ENCODE results near the gene KRT6C.
"Not testable (repeated sequence)": the region's sequence is repeated elsewhere in the genome, so short reads cannot be mapped to it uniquely, and the experiment has no call there.

Gene KRT6C

DNA sequence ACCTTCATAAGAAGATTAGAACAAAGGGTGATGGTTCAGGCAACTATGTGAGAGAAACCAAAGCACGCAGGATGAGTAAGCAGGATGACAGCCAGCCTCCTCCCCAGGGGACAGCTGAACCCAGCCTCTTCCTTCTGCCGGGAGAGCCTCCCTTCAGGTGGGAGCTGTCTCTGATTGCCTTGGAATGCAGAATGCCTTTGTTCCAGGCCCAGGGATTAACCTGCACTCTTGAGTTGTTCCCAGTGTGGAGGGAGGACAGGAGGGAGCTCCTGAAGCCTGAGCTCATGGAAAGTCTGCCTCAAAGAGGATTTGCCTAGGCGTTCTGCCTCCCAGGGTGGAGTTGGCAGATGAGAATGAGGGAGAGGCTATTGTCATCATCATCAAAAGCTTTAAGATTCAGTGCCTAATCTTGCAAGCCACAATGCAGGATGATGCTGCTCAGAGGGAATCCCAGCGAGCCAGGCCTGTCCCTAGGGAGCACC is 23.0 kb upstream of the KRT6C start:
- no peak overlapping the region for H3K27ac Mint-ChIP-seq
- TF ChIP-seq, protein P1, sequence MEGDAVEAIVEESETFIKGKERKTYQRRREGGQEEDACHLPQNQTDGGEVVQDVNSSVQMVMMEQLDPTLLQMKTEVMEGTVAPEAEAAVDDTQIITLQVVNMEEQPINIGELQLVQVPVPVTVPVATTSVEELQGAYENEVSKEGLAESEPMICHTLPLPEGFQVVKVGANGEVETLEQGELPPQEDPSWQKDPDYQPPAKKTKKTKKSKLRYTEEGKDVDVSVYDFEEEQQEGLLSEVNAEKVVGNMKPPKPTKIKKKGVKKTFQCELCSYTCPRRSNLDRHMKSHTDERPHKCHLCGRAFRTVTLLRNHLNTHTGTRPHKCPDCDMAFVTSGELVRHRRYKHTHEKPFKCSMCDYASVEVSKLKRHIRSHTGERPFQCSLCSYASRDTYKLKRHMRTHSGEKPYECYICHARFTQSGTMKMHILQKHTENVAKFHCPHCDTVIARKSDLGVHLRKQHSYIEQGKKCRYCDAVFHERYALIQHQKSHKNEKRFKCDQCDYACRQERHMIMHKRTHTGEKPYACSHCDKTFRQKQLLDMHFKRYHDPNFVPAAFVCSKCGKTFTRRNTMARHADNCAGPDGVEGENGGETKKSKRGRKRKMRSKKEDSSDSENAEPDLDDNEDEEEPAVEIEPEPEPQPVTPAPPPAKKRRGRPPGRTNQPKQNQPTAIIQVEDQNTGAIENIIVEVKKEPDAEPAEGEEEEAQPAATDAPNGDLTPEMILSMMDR (IDR thresholded peaks at IDR 0.05), result no peak
- H3K4me3 Mint-ChIP-seq, result peak overlapping the region; percentile 13
- H3K4me1 Mint-ChIP-seq, result peaks cover 28% of the 10 kb centered on the region
- peaks cover 10% of the 10 kb centered on the region for H3K27me3 Mint-ChIP-seq (ENCODE audit: low read depth, poor library complexity)
- peaks cover 7% of the 10 kb centered on the region for H3K9me3 Mint-ChIP-seq
- no peak for DNase-seq
- H3K36me3 Mint-ChIP-seq (ENCODE audit: low read depth), result no peaks in the 10 kb centered on the region

DNA sequence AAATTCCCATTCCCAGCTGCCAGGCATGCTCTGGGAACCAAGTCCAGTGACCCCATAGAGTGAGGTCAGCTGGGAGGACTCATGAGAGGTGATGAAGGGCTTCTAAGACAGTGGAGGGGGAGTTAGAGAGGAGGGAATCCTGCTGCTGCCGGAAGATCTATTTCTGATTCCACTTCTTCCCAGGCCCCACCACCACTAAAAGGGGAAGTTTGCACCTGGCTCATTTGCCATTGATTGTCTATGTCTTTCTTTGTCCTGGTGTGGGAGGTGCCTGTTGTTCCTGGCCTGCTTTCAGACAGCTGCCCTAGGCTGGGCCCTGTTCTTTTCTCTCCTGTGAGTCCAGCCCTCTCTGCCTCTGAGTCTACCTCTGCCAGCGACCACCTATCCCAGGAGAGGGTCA is 22.4 kb upstream of the KRT6C start:
- no peak for DNase-seq
- Mint-ChIP-seq H3K4me1 (peaks cover 28% of the 10 kb centered on the region), H3K4me3 (peak overlapping the region; percentile 13), H3K27me3 (ENCODE audit: low read depth, poor library complexity) (peaks cover 15% of the 10 kb centered on the region), H3K9me3 (peaks cover 4% of the 10 kb centered on the region), H3K27ac (peak overlapping the region; percentile 34), H3K36me3 (ENCODE audit: low read depth) (no peaks in the 10 kb centered on the region)
- TF ChIP-seq, protein P1 (IDR thresholded peaks at IDR 0.05), result no peak

DNA sequence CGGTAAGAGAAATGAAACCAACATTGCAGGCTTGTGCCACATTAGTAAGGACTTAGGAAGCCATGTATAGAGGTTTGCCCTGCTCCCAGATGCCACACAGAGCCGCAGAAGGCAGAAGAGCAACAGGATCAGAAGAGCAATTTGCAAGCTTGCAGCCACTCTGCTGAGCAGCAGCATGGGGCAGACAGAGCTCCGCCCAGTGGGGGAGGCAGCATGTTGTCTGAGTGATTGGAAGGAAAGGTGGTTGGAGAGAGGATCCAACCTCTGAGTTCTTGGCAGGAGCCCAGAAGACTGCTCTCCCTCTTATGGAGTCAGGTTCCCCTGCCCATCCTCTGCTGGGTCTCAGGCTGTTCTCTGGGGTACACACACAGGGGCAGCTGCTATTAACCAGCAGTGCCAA is 21.8 kb upstream of the KRT6C start:
- peaks cover 28% of the 10 kb centered on the region for H3K4me1 Mint-ChIP-seq
- no peak overlapping the region for H3K27ac Mint-ChIP-seq
- H3K27me3 Mint-ChIP-seq (ENCODE audit: low read depth, poor library complexity), result peaks cover 15% of the 10 kb centered on the region
- peak; percentile 35 for DNase-seq
- H3K4me3 Mint-ChIP-seq, result no peak overlapping the region
- H3K9me3 Mint-ChIP-seq, result no peaks in the 10 kb centered on the region
- no peaks in the 10 kb centered on the region for H3K36me3 Mint-ChIP-seq (ENCODE audit: low read depth)
- TF ChIP-seq, protein P1 (IDR thresholded peaks at IDR 0.05), result no peak

DNA sequence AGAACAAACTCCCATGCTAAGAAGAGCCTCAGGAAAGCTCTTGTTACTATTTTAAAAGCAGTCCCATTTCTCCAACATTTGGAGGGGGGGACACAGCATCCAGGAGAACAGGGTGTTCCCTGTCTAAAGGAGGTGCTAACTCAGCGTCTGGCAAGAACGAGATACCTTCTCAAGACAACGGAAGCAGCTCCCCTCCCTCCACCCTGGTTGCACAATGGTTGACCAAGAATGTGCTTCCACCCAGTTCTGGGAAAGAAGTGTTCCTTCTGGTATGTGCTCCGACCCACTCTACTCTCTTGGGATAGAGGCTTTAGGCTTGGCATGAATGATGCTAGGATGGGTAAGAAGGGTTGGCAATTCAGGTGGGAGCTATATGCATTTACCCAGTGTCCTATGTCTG is 20.9 kb upstream of the KRT6C start:
- Mint-ChIP-seq H3K4me1 (peaks cover 28% of the 10 kb centered on the region), H3K9me3 (no peaks in the 10 kb centered on the region), H3K27me3 (ENCODE audit: low read depth, poor library complexity) (peaks cover 15% of the 10 kb centered on the region), H3K36me3 (ENCODE audit: low read depth) (no peaks in the 10 kb centered on the region), H3K27ac (no peak overlapping the region), H3K4me3 (no peak overlapping the region)
- TF ChIP-seq, protein P1 (IDR thresholded peaks at IDR 0.05), result no peak
- no peak for DNase-seq

DNA sequence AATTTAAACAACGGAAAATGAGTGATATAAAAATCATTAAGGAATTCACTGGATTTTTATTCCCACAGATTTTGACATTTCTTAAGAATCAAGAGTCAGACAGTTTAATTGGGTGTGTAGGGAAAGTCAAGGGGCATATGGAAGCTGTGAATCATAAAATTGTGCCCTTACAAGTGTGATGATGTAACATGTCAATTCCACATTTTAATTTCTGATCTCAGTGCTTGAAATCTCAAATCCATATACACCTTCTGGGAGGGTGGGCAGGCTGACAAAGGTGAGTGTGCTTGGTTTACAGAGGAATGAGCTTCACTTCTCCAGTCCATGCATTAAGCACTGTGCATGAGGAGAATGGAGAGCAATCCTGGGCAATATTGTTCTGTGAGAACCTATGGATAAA is 20.5 kb upstream of the KRT6C start:
- H3K9me3 Mint-ChIP-seq, result no peaks in the 10 kb centered on the region
- no peaks in the 10 kb centered on the region for H3K36me3 Mint-ChIP-seq (ENCODE audit: low read depth)
- peaks cover 15% of the 10 kb centered on the region for H3K27me3 Mint-ChIP-seq (ENCODE audit: low read depth, poor library complexity)
- H3K27ac Mint-ChIP-seq, result no peak overlapping the region
- H3K4me1 Mint-ChIP-seq, result peaks cover 28% of the 10 kb centered on the region
- no peak overlapping the region for H3K4me3 Mint-ChIP-seq
- TF ChIP-seq, protein P1 (IDR thresholded peaks at IDR 0.05), result no peak
- no peak for DNase-seq

DNA sequence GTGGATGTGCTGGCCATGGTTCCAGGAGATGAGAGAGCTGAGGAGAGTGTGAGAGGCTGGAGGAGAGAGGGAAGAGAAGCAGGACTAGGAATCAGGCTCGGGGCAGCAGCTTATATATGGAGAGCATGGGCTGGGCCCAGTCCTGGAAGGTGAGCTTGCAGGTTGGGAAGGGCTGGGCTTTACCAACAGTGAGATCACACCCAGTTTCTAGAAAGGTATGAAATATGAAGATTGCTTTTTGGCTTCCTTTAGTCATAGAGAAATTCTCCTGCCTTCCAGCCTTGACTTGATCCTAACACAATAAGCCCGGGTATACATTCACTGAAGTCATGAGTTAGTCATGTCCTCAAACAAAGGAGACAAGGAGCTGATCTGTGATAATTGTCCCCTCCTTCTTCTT is 19.6 kb upstream of the KRT6C start, which contains the start of gene KRT6A:
KRT6A (minus strand) TSS at position 86 of the 400 bp plus-strand sequence; CDS start at position 17, 69 bp downstream.
- Mint-ChIP-seq H3K4me1 (peaks cover 28% of the 10 kb centered on the region), H3K36me3 (ENCODE audit: low read depth) (no peaks in the 10 kb centered on the region), H3K27me3 (ENCODE audit: low read depth, poor library complexity) (peaks cover 19% of the 10 kb centered on the region), H3K27ac (no peak within 1 kb of the TSS), H3K9me3 (no peaks in the 10 kb centered on the region), H3K4me3 (no peak within 1 kb of the TSS)
- TF ChIP-seq, protein P1 (IDR thresholded peaks at IDR 0.05), result no peak
- no peak for DNase-seq

DNA sequence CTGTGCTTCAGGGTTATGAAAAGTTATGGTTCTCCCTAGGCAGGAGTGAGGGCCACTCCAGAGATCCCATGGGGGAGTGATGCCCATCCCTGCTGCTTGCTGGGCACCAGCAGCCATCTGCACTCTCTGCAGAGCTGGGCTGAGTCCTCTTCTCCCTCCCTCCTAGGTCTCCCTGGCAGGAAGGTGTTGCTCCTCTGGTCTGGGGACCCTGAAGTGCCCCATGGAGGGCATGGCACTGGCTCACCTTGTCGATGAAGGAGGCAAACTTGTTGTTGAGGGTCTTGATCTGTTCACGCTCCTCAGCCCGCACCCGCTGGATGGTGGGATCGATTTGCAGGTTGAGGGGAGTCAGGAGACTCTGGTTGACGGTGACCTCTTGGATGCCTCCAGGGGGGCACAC is 18.8 kb upstream of the KRT6C start:
- Mint-ChIP-seq H3K27me3 (ENCODE audit: low read depth, poor library complexity) (peaks cover 22% of the 10 kb centered on the region), H3K4me1 (peaks cover 28% of the 10 kb centered on the region)
- H3K9me3 Mint-ChIP-seq; H3K27ac Mint-ChIP-seq; H3K4me3 Mint-ChIP-seq; DNase-seq; H3K36me3 Mint-ChIP-seq (ENCODE audit: low read depth): not testable (repeated sequence)

DNA sequence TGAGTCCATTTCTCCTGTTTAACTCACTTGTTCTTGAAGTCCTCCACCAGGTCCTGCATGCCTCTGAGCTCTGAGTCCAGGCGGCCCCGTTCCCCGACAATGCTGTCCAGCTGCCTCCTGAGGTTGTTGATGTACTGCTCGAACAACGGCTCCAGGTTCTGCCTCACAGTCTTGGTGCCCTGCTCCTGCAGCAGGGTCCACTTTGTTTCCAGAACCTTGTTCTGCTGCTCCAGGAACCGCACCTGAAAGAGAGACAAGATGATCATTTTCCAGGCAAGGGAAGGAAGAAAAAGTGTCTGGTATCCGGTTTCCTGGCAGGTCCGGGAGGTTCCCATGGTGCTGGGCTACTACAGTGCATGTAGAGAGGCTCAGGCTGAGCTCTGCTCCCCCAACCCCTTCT is 17.9 kb upstream of the KRT6C start:
- H3K9me3 Mint-ChIP-seq; H3K27ac Mint-ChIP-seq; H3K36me3 Mint-ChIP-seq (ENCODE audit: low read depth); H3K4me3 Mint-ChIP-seq; DNase-seq: not testable (repeated sequence)
- H3K27me3 Mint-ChIP-seq (ENCODE audit: low read depth, poor library complexity), result peaks cover 22% of the 10 kb centered on the region
- peaks cover 19% of the 10 kb centered on the region for H3K4me1 Mint-ChIP-seq

Data from nephron progenitor cell (in vitro differentiated cells).